GM21619 (cell line): ENCODE data around the gene TPRN.

Source experiments
- ATAC-seq: cut with Tn5 transposase; IDR thresholded peaks from one replicate; pipeline ENCODE4 v1.9.1; 2021; ENCODE audit not compliant: unreplicated experiment

The TPRN gene

GRCh38 chr9:137213160-137214060, 12.9 kb upstream of the TPRN start:
- ATAC-seq, result no peak

GRCh38 chr9:137212520-137212919, 12.0 kb upstream of the TPRN start:
- ATAC-seq, result no peak

DNA sequence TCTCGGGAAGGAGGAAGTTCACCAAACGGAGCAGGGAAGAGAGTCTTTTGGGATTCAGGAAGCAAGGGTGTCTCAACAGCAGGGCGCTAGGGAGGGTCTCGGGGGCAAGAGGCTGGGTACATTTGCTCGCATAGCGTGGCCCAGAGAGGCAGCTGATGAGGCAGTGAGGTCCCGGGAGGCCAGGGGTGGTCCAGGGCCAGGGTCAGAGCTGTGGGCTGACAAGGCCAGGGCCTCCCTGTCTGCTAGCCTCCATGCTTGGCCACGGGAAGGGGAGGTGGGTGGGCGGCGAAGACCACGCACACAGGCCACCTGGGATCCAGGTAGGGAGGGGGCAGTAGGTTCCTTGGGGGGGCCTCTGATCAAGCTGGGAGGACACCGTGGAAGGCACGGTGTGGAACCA, 11.0 kb upstream of the TPRN start:
- ATAC-seq, result no peak

DNA sequence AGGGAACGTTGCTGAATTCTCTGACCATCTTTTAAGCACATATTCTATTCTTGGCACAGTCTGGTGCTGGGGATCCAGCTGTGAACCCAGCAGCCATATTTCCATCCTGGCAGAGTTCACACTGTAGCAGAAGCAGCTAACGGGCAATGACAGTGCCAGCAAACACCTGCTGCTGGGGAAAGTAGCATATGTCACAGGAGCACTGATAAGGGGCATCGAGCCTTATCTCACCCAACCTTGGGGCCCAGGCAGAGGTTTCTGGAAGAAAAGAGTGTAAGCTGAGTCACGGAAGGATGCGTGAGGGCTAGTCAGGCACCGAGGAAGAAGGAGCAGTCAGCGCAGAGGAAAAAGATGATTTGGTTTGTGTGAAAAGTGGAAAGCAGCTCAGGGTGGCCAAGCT, 6.1 kb upstream of the TPRN start:
- no peak for ATAC-seq

DNA sequence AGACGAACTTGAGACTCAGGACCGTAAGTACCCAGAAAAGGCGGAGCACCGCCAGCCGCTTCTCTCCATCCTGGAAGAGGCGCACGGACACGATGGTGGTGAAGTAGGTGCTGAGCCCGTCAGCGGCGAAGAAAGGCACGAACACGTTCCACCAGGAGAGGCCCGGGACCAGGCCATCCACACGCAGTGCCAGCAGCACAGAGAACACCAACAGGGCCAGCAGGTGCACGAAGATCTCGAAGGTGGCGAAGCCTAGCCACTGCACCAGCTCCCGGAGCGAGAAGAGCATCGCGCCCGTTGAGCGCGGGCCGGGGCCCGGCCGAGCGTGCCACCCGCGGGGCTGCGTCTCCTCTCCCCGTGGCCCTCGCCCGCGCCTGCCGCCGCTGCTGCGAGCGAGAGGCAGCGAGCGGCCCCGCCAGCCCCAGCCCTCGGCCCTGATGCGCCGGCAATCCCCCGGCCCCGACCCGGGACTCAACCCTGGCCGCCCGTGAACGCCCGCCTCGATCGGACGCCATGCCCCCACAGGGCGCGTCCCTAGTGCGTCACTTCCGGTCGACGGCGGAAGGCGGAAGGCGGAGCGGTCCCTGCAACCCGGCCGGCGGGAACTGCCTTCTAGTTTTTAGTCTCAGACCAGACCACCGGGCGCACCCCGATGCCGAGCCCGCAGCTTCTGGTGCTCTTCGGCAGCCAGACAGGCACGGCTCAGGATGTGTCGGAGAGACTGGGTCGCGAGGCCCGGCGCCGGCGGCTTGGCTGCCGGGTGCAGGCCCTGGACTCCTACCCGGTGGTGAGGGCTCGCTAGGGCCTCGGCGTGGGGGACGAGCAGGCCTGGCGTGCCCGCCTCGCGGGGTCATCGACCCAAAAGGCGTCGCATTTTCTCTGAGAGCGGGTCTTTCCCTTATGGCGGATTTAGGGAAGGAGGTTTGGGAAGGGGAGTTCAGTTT, 4.9 kb upstream of the TPRN start, which contains the start of the genes NDOR1 and TMEM203:
Gene NDOR1, plus strand, starts transcription at position 575 of the 944 bp plus-strand sequence. Its CDS starts 78 bp downstream, at position 653.
Gene TMEM203, minus strand, starts transcription at position 523 of the 944 bp plus-strand sequence. Its CDS starts 234 bp downstream, at position 289.
- peak; percentile 49 for ATAC-seq

DNA sequence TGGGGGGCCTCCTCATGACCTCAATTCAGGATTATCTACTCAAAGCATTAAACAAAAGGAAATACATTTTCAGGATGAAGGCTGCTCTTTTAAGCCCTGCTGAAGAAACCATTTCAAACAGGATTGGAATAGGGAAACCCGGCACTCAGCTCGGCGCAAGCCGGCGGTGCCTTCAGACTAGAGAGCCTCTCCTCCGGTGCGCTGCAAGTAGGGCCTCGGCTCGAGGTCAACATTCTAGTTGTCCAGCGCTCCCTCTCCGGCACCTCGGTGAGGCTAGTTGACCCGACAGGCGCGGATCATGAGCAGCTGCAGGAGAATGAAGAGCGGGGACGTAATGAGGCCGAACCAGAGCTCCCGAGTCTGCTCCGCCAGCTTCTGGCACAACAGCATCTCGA, 4.2 kb upstream of the TPRN start:
- no peak for ATAC-seq

- ATAC-seq, result no peak
Observed at GRCh38 chr9:137202966-137203365, 2.4 kb upstream of the TPRN start.

DNA sequence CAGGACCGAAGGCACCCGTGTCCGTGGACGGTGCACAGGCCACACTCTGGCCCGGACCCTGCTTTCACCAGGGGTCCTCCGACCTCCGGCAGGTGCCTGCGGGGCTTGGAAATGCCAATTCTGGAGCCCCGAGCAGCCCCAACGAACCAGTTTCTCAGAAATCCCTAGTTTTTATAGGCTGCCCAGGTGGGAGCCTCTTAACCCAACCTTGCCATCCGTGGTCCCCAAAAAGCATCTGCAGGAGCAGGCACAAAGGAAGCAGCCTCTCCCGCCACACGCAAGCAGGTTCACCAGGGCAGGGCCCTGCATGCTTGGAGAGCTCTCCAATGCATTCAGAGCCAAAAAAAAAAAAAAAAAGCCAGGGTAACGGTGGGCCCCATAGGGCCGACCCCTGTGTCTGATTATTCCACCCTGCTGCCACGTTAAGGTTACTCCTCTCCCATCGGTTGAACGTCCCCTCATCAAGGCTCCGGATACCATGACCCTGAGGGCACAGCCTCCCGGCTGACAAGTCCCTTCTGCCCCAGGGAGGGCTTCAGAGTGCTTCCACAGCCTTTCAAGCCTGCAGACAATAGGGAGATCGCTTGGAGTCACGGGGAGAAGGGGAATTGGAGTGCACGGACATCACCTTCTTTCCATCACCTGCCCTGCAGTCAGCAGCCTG, 796 bp upstream of the TPRN start:
- ATAC-seq, result no peak

GRCh38 chr9:137199411-137200121, 975 bp downstream of the TPRN start:
- no peak for ATAC-seq

GRCh38 chr9:137198902-137199283, 1.6 kb downstream of the TPRN start:
- no peak for ATAC-seq

DNA sequence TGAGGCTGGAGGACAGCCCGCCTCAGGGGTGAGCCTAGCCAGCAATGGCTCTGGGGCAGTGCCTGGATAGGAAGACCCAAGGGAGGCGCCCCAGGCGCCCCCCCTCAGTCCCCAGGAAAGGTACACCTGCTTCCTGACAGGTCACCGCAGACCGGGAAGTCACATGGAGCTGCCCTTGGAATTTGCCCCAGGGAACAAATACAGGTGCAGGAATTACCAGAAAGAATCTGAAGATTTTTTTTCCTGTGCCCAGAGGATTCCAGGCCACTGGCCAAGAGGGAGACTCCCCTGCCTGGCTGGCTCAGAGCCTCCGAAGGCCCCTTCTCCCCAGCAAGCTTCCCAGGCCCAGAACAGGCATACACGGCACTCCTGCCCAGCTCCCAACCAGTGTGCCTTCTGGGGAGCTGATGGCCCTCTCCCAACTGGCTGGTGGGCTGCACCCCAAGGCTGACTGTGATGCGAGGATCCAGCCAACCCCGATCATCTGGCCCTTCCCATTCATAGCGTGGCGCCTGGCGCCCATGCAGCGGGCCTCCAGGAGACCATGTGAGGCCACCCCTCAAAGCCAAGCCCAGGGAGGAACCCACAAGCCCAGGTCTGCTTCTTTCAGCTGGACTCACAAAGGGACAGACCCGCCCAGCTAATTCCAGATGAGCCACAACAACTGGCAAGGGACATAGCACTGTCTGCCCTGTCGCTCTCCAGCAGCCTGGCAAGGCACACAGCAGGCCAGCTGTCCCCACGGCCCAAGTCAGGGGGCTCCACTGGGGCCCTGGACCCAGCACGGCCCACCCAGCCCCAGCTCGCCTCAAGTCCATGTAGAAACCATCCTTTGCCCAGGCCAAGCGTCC, 2.3 kb downstream of the TPRN start:
- ATAC-seq, result no peak

DNA sequence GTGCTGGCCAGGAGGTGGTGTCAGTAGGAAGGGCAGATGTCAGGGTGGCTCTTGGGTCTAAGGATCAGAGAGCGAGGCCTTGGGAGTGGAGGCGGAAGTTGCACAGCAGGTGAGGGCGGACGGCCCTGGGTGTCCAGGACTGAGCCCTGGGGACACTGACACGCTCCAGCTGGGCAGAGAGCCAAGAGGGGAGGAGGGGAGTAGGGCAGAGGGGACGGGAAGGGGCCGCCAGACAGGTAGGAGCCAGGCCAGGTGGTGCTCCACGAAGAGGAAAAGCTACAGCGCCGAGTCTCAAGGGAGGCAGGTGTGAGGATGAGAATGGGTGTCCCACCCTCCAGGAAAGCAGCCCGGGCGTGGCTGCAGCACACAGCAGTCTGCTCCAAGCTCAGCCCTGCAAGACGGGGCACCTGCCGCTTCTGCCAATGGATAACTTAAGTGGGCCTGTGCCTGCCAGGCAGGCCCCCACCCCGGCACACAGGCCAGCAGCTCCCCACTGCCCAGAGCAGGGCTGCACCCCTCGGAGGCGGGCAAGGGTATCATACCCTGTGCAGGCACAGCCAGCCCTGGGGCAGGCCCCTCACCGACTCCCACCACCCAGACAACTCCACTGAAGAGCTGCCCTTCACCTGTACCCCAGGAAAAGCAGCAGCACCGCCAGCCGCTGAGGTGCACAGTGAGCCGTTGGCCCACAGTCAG, 4.9 kb downstream of the TPRN start:
- no peak for ATAC-seq

DNA sequence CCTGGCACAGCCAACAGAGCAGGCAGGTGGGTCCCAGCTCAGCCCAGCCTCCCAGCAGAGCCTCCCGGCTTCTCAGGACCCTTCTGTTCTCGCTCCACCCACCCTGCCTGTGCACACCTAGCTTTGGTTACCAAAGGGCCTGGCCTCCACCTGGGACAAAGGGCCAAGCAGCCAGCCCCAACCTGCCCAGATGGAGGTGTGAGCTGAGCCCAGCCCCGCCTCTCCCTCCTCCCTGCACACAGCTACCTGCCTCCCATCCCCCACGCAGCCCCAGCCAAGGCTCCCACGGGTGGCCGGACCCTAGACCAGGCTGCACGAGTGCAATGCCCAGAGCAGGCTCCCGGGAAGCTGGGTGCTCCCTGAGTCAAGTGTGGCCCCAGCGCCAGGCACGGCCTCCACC, 5.6 kb downstream of the TPRN start:
- ATAC-seq, result no peak

GRCh38 chr9:137194388-137194787, 6.2 kb downstream of the TPRN start:
- no peak for ATAC-seq

GRCh38 chr9:137193771-137194170, 6.8 kb downstream of the TPRN start:
- ATAC-seq, result no peak

DNA sequence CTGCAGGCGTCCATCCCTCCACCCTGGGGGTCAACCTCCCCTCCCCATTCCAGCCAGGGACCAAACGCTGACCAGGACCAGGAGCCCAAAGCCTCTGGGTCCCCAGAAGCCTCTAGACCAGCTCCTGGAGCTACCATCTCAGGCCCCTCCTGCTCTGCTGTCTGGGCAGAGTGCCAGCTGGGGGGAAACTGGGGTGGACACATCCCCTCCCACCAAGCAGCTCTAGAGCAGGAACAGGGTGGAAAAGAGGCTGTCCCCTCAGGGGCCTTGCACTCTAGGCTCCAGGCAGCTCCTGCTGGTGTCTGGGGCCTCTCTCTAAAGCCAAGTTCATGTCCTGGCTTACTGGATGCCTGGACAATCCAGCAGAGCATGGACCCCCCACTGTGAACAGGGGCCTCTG, 7.7 kb downstream of the TPRN start:
- ATAC-seq, result no peak

DNA sequence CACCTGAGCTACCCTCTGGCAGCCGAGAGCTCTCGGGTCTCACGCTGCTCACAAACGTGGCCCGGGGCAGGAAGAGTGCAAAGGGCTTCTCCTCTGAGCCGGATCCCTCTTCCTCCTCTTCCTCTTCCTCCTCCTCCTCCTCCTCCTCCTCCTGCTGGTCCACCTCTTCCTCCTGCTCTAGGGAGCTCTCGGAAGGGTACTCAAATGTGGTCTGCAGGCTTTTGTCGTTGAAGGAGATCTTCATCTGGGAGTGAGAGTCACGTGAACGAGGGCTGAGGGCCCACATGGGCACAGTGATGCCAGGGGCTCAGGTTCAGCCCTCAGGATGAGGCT, 8.1 kb downstream of the TPRN start:
- no peak for ATAC-seq

- ATAC-seq, result no peak
Observed at GRCh38 chr9:137191691-137192447, 8.7 kb downstream of the TPRN start.
